PC-3 (cell line): ENCODE results near the gene RABGAP1L.

Experiments
- EZH2 ChIP-seq: fragments of 300-600 bp; sonication (generic); IDR thresholded peaks from one replicate; pipeline ENCODE4 v1.6.1; 2017; ENCODE audit warnings: antibody characterized with exemption, mild to moderate bottlenecking, low read length; ENCODE audit not compliant: unreplicated experiment
- EZH2phosphoT487 ChIP-seq: fragments of 300-600 bp; sonication (generic); IDR thresholded peaks from 2 replicates; pipeline ENCODE4 v1.6.1; 2018; ENCODE audit warnings: mild to moderate bottlenecking, antibody characterized with exemption, low read length, borderline replicate concordance
- TF ChIP-seq, protein P1 (sequence below): fragments of 300-600 bp; sonication (generic); conservative IDR thresholded peaks from 2 replicates; pipeline ENCODE4 v1.5.1; 2017; ENCODE audit warnings: antibody characterized with exemption, low read depth, mild to moderate bottlenecking, low read length

DNA sequence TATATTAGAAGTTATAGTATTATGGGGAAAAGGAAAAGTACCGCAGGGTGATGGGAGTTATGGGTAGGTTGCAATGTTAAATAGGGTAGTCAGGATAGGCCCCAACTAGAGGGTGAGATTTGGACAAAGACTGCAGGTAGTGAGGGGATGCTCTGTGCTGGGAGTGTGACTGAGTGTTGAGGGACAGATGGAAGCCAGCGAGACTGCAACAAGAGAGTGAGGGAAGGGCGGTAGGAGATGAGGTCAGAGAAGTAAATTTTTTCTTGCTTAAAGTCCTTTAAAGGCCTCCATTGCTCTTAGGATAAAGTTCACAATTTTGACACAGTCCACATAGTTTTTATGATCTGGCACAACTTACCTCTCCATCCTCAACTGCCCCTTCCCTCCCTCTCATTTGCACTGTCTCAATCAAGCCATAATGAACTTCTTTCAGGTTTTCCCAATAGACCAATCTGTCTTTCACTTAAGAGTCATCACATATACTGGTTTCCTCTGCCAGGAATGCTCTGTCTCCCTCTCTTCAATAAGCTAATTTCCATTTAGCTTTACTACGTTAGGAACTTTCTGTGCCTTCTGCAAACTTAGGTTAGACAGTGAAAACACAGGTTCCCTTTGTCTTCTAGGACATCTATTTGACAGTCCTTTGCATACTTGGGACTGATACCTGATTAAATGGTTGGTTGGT, 602.7 kb downstream of the RABGAP1L start:
- TF ChIP-seq, protein P1, sequence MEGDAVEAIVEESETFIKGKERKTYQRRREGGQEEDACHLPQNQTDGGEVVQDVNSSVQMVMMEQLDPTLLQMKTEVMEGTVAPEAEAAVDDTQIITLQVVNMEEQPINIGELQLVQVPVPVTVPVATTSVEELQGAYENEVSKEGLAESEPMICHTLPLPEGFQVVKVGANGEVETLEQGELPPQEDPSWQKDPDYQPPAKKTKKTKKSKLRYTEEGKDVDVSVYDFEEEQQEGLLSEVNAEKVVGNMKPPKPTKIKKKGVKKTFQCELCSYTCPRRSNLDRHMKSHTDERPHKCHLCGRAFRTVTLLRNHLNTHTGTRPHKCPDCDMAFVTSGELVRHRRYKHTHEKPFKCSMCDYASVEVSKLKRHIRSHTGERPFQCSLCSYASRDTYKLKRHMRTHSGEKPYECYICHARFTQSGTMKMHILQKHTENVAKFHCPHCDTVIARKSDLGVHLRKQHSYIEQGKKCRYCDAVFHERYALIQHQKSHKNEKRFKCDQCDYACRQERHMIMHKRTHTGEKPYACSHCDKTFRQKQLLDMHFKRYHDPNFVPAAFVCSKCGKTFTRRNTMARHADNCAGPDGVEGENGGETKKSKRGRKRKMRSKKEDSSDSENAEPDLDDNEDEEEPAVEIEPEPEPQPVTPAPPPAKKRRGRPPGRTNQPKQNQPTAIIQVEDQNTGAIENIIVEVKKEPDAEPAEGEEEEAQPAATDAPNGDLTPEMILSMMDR: no peak
- no peak for TF ChIP-seq EZH2
- no peak for TF ChIP-seq EZH2phosphoT487
